ENCODE results near the gene NEUROG2. TPM values are rescaled to one million over a fixed set of nuclear protein-coding genes. Genes with fewer than 3 reads are reported as not detected.
"Not testable (repeated sequence)": the region's sequence is repeated elsewhere in the genome, so short reads cannot be mapped to it uniquely, and the experiment has no call there.

Gene NEUROG2
- polyA plus RNA-seq, 1 experiment, result not detected

- Histone ChIP-seq H3K4me3 (ENCODE audit: low read depth, low read length) (no peak overlapping the region), H3K36me3 (ENCODE audit: control insufficient read depth, insufficient read depth, low read length) (no peaks in the 10 kb centered on the region), H3K27me3 (ENCODE audit: control insufficient read depth, insufficient read depth, low read length) (peaks cover 25% of the 10 kb centered on the region)
- ChIA-PET POLR2A (no interaction called here), CTCF (interaction anchor here (1.8 kb wide), 2 partner anchors 80 to 205 kb away, joined by 3 read pairs; no protein-coding TSS in a partner anchor)
- no peak for TF ChIP-seq CTCF (IDR thresholded peaks at IDR 0.05; ENCODE audit: insufficient read depth, low read depth, low read length)
- peak; percentile 16 for DNase-seq (ENCODE audit: low read depth)
These were observed 10.1 kb upstream of the NEUROG2 start for GRCh38 chr4:112526061-112526460.

- peak; percentile 67 for TF ChIP-seq CTCF (IDR thresholded peaks at IDR 0.05; ENCODE audit: insufficient read depth, low read depth, low read length)
- H3K27me3 ChIP-seq (ENCODE audit: control insufficient read depth, insufficient read depth, low read length), result peaks cover 40% of the 10 kb centered on the region
- POLR2A ChIA-PET, result no interaction called here
- H3K36me3 ChIP-seq (ENCODE audit: control insufficient read depth, insufficient read depth, low read length), result no peaks in the 10 kb centered on the region
- H3K4me3 ChIP-seq (ENCODE audit: low read depth, low read length), result no peak overlapping the region; the same call in 1 of the 2 replicates
- no peak for DNase-seq (ENCODE audit: low read depth)
- CTCF ChIA-PET, result interaction anchor here (0.7 to 3.7 kb wide), 15 partner anchors 8 to 241 kb away, joined by 3 to 24 read pairs (median 4); partner anchors contain the start of gene NEUROG2
These were observed 8.0 kb upstream of the NEUROG2 start for GRCh38 chr4:112523764-112524505.

- CTCF ChIA-PET, result interaction anchor here (0.7 to 3.7 kb wide), 8 partner anchors 8 to 242 kb away, joined by 3 to 24 read pairs (median 4); no protein-coding TSS in a partner anchor
- peaks cover 42% of the 10 kb centered on the region for H3K27me3 ChIP-seq (ENCODE audit: control insufficient read depth, insufficient read depth, low read length)
- H3K4me3 ChIP-seq (ENCODE audit: low read depth, low read length), result no peak overlapping the region
These were observed 7.2 kb upstream of the NEUROG2 start for GRCh38 chr4:112523008-112523721.

GRCh38 chr4:112522431-112522830, 6.5 kb upstream of the NEUROG2 start:
- H3K27me3 ChIP-seq (ENCODE audit: control insufficient read depth, insufficient read depth, low read length), result peaks cover 46% of the 10 kb centered on the region
- CTCF ChIA-PET, result interaction anchor here (0.7 to 3.7 kb wide), 6 partner anchors 8 to 193 kb away, joined by 3 to 24 read pairs (median 4); no protein-coding TSS in a partner anchor
- H3K4me3 ChIP-seq (ENCODE audit: low read depth, low read length); DNase-seq (ENCODE audit: low read depth); POLR2A ChIA-PET; H3K36me3 ChIP-seq (ENCODE audit: control insufficient read depth, insufficient read depth, low read length): not testable (repeated sequence)

More at GRCh38 chr4:112523008-112523721, 7.2 kb upstream of the NEUROG2 start:
- DNase-seq (ENCODE audit: low read depth), result no peak
- H3K36me3 ChIP-seq (ENCODE audit: control insufficient read depth, insufficient read depth, low read length), result no peaks in the 10 kb centered on the region
- peak; percentile 18; the same call in 1 of the 2 replicates for TF ChIP-seq CTCF (IDR thresholded peaks at IDR 0.05; ENCODE audit: insufficient read depth, low read depth, low read length)
- POLR2A ChIA-PET, result no interaction called here

- TF ChIP-seq CTCF (IDR thresholded peaks at IDR 0.05; ENCODE audit: insufficient read depth, low read depth, low read length), result no peak
- ChIA-PET POLR2A (no interaction called here), CTCF (interaction anchor here (0.6 to 1.5 kb wide), 4 partner anchors 10 to 83 kb away, joined by 3 to 4 read pairs (median 4); no protein-coding TSS in a partner anchor)
- DNase-seq (ENCODE audit: low read depth), result no peak
- Histone ChIP-seq H3K27me3 (ENCODE audit: control insufficient read depth, insufficient read depth, low read length) (peaks cover 53% of the 10 kb centered on the region), H3K4me3 (ENCODE audit: low read depth, low read length) (no peak overlapping the region), H3K36me3 (ENCODE audit: control insufficient read depth, insufficient read depth, low read length) (no peaks in the 10 kb centered on the region)
These were observed 5.4 kb upstream of the NEUROG2 start for GRCh38 chr4:112521123-112522023.

All from BJ (cell line).